C4-2B (cell line): ENCODE results near the gene ATP6V1G2.
"Not testable (repeated sequence)": the region's sequence is repeated elsewhere in the genome, so short reads cannot be mapped to it uniquely, and the experiment has no call there.

Experiments used
- H3K27ac ChIP-seq: fragments of 450-650 bp; 2 replicates; pipeline ENCODE4 v1.5.1; 2017
- ZFX ChIP-seq: fragments of 450-650 bp; IDR thresholded peaks from 2 replicates; pipeline ENCODE4 v1.6.1; 2017
- TF ChIP-seq, protein P1 (sequence below): fragments of 450-650 bp; conservative IDR thresholded peaks from 2 replicates; pipeline ENCODE4 v1.5.1; 2017; ENCODE audit warnings: mild to moderate bottlenecking

Gene ATP6V1G2

DNA sequence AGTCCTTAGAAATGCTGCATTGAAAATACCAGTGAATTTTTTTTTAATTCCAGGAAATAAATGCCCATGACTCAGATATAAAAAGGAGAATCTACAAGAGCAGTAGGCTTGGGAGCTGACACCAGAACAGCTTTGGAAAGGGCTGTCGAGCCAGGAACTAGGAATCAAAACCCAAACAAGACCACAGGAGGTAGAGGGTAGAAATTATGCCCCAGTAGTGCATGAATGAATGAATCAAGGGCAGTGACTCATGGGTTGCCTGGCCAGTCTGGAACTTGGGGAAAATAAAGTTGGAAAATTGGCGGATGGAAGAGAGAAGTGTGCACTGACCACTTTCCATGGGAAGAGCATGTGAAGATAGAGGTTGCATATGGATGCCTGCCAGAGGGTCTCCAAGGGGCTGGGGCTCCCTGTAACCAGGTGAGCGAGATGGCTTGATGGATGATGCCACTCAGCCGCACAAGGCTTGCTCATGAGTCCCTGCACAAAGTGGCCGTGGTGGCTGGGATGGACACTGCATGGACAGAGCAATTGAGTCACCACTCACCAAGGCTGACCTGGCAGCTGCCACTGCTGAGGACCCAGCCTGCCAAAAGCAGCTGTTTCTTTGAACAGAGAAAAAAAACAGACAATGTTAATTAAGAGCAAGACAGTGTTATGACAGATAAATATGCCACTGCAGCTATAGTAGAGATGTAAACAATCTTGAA is 32.8 kb downstream of the ATP6V1G2 start:
- no peak overlapping the region for H3K27ac ChIP-seq
- no peak for TF ChIP-seq ZFX
- TF ChIP-seq, protein P1, sequence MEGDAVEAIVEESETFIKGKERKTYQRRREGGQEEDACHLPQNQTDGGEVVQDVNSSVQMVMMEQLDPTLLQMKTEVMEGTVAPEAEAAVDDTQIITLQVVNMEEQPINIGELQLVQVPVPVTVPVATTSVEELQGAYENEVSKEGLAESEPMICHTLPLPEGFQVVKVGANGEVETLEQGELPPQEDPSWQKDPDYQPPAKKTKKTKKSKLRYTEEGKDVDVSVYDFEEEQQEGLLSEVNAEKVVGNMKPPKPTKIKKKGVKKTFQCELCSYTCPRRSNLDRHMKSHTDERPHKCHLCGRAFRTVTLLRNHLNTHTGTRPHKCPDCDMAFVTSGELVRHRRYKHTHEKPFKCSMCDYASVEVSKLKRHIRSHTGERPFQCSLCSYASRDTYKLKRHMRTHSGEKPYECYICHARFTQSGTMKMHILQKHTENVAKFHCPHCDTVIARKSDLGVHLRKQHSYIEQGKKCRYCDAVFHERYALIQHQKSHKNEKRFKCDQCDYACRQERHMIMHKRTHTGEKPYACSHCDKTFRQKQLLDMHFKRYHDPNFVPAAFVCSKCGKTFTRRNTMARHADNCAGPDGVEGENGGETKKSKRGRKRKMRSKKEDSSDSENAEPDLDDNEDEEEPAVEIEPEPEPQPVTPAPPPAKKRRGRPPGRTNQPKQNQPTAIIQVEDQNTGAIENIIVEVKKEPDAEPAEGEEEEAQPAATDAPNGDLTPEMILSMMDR = no peak

DNA sequence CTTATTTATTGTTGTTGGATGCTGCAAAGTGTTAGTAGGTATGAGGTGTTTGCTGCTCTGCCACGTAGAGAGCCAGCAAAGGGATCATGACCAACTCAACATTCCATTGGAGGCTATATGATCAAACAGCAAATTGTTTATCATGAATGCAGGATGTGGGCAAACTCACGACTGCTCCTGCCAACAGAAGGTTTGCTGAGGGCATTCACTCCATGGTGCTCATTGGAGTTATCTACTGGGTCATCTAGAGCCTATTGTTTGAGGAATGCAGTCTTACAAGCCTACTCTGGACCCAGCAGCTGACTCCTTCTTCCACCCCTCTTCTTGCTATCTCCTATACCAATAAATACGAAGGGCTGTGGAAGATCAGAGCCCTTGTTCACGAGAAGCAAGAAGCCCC is 36.4 kb downstream of the ATP6V1G2 start:
- TF ChIP-seq, protein P1 = no peak
- TF ChIP-seq ZFX = no peak
- no peak overlapping the region for H3K27ac ChIP-seq

DNA sequence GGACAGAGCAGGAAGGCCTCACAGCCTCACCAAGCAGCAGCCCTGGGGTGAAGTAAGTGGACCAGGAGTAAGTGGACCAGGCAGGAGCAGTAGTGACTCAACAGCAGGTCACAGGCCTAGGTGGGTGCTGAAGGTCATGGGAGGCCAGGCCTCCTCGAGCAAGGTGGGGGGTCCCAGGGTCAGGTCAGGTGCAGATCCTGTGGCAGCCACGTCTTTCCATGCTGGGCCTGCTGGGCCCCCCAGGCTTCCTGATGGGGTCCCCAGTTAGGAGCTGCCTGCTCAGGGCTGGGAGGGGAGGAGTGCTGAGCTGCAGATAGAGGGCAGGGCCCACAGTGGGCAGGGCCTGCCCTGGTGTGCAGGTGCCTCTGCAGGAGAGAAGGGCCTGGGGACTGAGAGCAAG is 37.4 kb downstream of the ATP6V1G2 start:
- not testable (repeated sequence) for H3K27ac ChIP-seq

DNA sequence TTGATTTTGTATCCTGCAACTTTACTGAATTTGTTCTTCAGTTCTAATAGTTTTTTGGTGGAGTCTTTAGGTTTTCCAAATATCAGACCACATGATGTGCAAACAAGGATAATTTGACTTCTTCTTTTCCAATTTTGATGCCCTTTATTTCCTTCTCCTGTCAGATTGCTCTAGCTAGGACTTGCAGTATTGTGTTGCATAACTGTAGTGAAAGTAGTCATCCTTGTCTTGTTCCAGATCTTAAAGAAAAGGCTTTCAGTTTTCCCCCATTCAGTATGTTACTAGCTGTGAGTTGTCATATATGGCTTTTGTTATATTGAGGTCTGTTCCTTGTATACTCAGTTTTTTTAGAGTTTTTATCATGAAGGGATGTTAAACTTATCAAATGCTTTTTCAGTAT is 43.8 kb downstream of the ATP6V1G2 start:
- TF ChIP-seq, protein P1 = no peak
- no peak for TF ChIP-seq ZFX
- no peak overlapping the region for H3K27ac ChIP-seq

DNA sequence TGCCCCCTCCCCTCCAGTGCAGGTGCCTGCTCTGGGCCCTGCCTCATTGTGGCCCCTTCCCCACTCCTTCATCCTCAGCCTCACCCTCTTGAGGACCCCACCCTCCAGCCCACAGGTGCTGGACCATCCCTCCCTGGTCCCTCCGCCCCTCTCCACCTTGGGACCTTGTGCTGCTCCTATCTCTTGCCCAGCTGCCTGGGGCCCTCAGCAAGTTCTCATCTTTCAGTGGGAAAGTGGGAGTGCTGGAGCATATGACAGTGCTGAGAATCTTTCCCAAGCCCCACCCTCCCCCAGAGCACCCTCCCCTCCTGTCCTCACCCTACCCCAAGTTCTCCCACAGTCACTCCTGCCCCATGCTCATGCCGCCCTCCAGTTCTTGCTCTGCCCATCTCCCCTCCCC is 46.8 kb downstream of the ATP6V1G2 start:
- H3K27ac ChIP-seq = not testable (repeated sequence)

DNA sequence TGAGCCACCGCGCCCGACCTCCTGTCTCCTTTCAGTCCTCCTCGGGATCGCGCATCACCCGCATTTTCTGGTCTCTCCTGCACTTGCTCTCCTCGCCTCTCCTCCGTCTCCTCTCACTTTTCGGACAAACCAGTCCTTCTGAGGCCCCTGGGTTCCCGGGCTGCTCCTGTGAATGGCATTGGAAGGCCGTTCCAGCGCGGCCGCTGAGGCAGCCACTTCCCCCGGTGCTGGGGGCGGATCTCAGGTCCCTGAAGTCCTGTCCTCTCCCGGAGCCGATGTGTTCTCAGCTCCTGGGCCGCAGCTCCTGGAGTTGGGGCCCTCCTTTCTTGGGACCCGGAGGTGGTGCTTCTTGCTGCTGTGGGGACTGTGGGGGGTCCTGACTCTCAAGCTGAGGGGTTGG is 47.7 kb downstream of the ATP6V1G2 start:
- TF ChIP-seq, protein P1 = no peak
- no peak for TF ChIP-seq ZFX
- no peak overlapping the region for H3K27ac ChIP-seq

DNA sequence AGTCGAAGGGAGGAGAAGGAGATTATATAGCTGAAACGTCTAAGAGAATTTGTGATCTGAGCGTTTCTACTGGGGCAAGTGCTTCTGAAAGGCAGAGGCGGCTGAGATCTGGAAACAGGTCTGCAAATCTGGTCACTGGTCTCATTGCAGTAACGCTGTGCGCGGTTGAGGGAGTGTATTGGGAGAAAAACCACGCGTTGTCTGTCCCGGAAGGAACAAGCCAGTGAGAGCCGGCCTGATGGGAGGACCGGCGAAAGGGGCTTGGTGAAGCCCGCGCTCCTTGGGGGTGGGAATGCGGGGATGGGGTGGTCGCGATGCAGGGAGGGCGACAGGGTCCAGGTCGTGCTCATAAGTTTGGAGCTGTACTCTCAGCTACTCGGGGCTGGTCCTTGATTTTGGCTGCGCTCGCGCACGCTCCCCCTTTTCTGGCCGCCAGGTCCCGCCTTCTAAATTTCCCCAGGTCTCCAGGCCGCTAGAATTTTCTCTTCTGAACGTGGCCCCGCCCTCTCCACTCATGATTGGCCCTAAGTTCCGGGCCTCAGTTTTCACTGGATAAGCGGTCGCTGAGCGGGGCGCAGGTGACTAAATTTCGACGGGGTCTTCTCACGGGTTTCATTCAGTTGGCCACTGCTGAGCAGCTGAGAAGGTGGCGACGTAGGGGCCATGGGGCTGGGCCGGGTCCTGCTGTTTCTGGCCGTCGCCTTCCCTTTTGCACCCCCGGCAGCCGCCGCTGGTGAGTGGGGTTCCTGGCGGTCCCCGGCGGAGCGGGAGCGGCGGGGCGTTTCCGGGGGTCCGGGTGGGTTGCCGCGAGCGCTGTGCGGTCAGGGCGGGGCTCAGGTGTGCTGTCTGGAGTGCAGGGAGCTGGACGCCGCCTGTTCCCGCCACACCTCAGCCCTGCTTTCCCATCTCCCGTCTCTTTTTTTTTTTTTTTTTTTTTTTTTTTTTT is 48.6 kb downstream of the ATP6V1G2 start, which contains the start of gene MICB:
MICB (plus strand) TSS at position 615 of the 946 bp plus-strand sequence; CDS start at position 664, 49 bp downstream.
- TF ChIP-seq, protein P1 = no peak
- no peak for TF ChIP-seq ZFX
- no peak within 1 kb of the TSS for H3K27ac ChIP-seq

DNA sequence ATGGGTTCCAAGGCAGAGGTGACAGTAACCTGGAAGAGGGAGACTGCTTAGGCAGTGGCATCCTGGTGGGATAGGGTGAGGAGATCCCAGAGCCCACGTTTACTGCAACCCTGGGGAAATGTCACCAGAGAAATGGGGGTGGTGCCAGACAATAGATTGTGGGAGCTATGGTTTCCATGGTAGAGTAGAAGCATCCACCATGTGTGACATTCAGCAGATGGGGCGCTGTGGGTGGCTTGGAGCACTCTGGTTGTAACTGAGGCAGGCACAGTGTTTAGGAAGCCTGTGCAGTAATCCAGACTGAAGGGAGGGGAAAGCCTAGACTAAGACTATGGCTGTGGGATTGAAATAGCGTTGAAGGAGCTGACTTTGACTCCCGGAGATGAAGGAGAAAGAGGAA is 49.6 kb downstream of the ATP6V1G2 start:
- H3K27ac ChIP-seq = not testable (repeated sequence)

DNA sequence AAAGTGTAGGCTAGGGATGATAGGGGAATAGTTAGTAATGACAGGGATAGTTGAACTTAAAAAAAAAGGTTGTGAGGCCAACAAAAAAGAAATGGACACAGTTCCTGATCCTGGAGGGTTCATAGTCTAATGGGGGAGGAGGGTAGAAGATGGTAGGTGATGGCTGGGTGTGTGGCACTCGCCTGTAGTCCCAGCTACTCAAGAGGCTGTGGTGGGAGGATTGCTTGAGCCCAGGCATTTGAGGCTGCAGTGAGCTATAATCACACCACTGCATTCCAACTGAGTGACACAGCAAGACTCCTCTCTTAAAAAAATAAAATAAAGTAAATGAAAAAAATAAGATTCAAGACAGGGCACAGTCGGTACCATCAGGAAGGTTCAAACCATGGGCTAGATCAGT is 50.8 kb downstream of the ATP6V1G2 start:
- TF ChIP-seq ZFX = no peak
- TF ChIP-seq, protein P1 = no peak
- H3K27ac ChIP-seq = no peak overlapping the region
